ENCODE measurements around the gene TCF12.

The TCF12 gene

GRCh38 chr15:57224664-57225063 lies 306.2 kb downstream of the TCF12 start:
- DNase-seq, result no peak

GRCh38 chr15:57227166-57227565 lies 308.7 kb downstream of the TCF12 start:
- DNase-seq, result no peak

GRCh38 chr15:57227899-57228298 lies 309.5 kb downstream of the TCF12 start:
- no peak for DNase-seq

GRCh38 chr15:57228395-57228794 lies 310.0 kb downstream of the TCF12 start:
- no peak for DNase-seq

GRCh38 chr15:57229051-57229450 lies 310.6 kb downstream of the TCF12 start:
- no peak for DNase-seq

- DNase-seq, result no peak
Measured at GRCh38 chr15:57231559-57231958, 313.1 kb downstream of the TCF12 start.

GRCh38 chr15:57234156-57234555 lies 315.7 kb downstream of the TCF12 start:
- DNase-seq, result no peak

- no peak for DNase-seq
Measured at GRCh38 chr15:57235186-57235585, 316.7 kb downstream of the TCF12 start.

- DNase-seq, result no peak
Measured at GRCh38 chr15:57235873-57236272, 317.4 kb downstream of the TCF12 start.

GRCh38 chr15:57236561-57237300 lies 318.3 kb downstream of the TCF12 start:
- DNase-seq, result no peak

GRCh38 chr15:57237301-57237642 lies 318.8 kb downstream of the TCF12 start:
- no peak for DNase-seq

- no peak for DNase-seq
Measured at GRCh38 chr15:57237676-57238075, 319.2 kb downstream of the TCF12 start.

- no peak for DNase-seq
Measured at GRCh38 chr15:57245130-57245529, 326.7 kb downstream of the TCF12 start.

- no peak for DNase-seq
Measured at GRCh38 chr15:57245714-57246113, 327.3 kb downstream of the TCF12 start.

GRCh38 chr15:57248074-57248473 lies 329.6 kb downstream of the TCF12 start:
- DNase-seq, result no peak

- no peak for DNase-seq
Measured at GRCh38 chr15:57251308-57251707, 332.9 kb downstream of the TCF12 start.

GRCh38 chr15:57251941-57252340 lies 333.5 kb downstream of the TCF12 start:
- DNase-seq, result no peak

GRCh38 chr15:57253082-57253481 lies 334.6 kb downstream of the TCF12 start:
- no peak for DNase-seq

- DNase-seq, result no peak
Measured at GRCh38 chr15:57253500-57253899, 335.1 kb downstream of the TCF12 start.

GRCh38 chr15:57255751-57256341 lies 337.4 kb downstream of the TCF12 start:
- DNase-seq, result no peak

- no peak for DNase-seq
Measured at GRCh38 chr15:57256939-57257338, 338.5 kb downstream of the TCF12 start.

- DNase-seq, result no peak
Measured at GRCh38 chr15:57259568-57260040, 341.2 kb downstream of the TCF12 start.

GRCh38 chr15:57263520-57263919 lies 345.1 kb downstream of the TCF12 start:
- no peak for DNase-seq

- no peak for DNase-seq
Measured at GRCh38 chr15:57272771-57273357, 354.4 kb downstream of the TCF12 start.

Measured in stimulated activated CD4-positive, alpha-beta T cell treated with anti-CD3 and anti-CD28 coated beads, Interleukin-4, amount 100 ng/mL, for 4 hours (primary cell).